Smooth muscle cell of the umbilical artery (primary cell): ENCODE results near the gene SLC15A4. TPM values are rescaled to one million over a fixed set of nuclear protein-coding genes. Genes with fewer than 3 reads are reported as not detected.

Experiments
- total RNA-seq: library from RNA; depleted of rRNA; stranded (reverse); fragments of >200 nt; gene quantifications from 2 replicates; pipeline ENCODE4 v1.2.3, GENCODE V29; 2014

Gene SLC15A4
- 35.0 and 46.0 TPM in 2 replicates for total RNA-seq

DNA sequence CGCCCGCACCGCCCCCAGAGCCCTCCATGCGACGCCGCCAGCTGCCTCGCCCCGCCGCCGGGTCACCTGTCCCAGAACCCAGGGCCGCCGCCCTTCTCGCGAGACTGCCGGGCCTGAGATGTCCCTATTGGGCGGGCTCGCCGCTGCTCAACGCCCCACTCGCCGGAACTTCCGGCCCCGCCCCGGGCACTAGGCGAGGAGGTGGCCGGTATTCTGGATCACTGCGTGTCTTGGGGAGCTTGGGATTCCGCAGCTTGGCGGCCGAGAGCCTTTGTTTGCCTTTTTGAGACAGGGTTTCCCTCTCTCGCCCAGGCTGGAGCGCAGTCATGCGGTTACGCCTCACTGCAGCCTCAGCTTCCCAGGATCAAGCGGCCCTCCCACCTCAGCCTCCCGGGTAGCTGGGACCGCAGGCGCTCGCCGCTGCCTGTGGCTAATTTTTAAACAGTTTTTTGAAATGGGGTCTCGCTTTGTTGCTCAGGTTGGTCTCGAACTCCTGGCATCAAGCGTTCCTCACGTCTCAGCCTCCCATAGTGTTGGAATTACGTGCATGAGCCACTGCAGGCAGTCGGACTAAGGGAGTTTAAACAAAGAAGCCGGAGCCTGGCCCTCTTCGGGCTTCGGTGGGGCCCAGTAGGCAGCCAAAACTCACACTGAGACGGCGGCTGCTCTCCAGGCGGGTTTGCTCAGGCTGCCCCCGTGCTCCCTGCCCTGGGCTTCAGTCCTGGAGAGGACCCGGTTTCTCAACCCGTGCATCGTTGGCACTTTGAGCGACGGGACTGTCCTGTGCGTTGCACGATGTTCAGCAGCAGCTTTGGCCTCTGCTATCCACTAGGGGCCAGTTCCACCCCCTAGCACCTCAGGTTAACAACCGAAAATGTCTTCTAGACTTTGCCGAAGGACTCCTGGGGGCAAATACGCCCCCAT lies at the start of gene SLC15A4:
Gene SLC15A4, minus strand, starts transcription at position 43 of the 924 bp plus-strand sequence. Its CDS starts 15 bp downstream, at position 28.

DNA sequence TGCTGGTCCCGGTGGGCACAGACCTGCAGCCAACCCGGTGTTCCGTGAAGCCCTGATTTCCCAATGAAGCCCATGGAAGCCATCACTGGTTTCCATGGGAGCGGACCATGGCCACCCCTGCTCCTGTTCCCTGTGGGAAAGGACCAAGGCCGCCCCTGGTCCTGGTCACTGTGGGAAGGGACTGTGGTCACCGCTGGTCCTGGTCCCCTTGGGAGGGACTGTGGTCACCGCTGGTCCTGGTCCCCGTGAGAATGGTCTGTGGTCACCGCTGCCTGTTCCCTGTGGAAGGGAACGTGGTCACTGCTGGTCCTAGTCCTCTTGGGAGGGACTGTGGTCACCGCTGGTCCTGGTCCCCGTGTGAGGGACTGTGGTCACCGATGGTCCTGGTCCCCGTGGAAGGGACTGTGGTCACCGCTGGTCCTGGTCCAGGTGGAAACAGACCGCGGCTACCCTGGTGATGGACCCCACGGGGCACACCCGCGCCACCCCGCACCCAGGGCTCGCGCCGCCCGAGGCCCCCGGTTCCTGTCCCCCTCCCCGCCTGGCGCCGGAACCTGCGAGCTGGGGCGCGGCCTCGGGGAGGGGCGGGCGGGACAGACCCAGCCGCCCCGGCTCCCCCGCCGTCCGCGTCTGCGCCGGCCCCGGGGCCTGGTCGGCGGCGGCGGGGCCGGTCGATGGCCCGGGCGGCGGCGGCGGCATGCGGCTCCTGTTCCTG lies 29.3 kb upstream of the SLC15A4 start, which contains the start of gene GLT1D1:
Gene GLT1D1, plus strand, starts transcription at position 594 of the 715 bp plus-strand sequence. Its CDS starts 104 bp downstream, at position 698.

Other genes starting within 250 kb of the SLC15A4 start
- gene GLT1D1, start 29.5 kb upstream of the SLC15A4 start, total RNA-seq: not detected in 2 replicates